Measurements from ENCODE around the gene DIDO1.
"Not testable (repeated sequence)": the region's sequence is repeated elsewhere in the genome, so short reads cannot be mapped to it uniquely, and the experiment has no call there.

Gene DIDO1

GRCh38 chr20:62849431-62849830, 76.9 kb downstream of the DIDO1 start:
- Histone ChIP-seq H3K4me3 (replicated peaks; ENCODE audit: low read depth, low read length) (no peak overlapping the region), H3K36me3 (ENCODE audit: control insufficient read depth, insufficient read depth, low read length) (no peaks in the 10 kb centered on the region; the same call in none of the 2 replicates), H3K27me3 (replicated peaks; ENCODE audit: control insufficient read depth, insufficient read depth, low read length) (no peaks in the 10 kb centered on the region)
- no peak for DNase-seq (ENCODE audit: extremely low read depth, insufficient read length)
- TF ChIP-seq CTCF (IDR thresholded peaks at IDR 0.05; ENCODE audit: insufficient read depth, low read length, poor library complexity, severe bottlenecking), result no peak

GRCh38 chr20:62848917-62849316, 77.4 kb downstream of the DIDO1 start:
- H3K27me3 ChIP-seq (replicated peaks; ENCODE audit: control insufficient read depth, insufficient read depth, low read length); H3K4me3 ChIP-seq (replicated peaks; ENCODE audit: low read depth, low read length); DNase-seq (ENCODE audit: extremely low read depth, insufficient read length); H3K36me3 ChIP-seq (ENCODE audit: control insufficient read depth, insufficient read depth, low read length): not testable (repeated sequence)

- no peaks in the 10 kb centered on the region for H3K27me3 ChIP-seq (replicated peaks; ENCODE audit: control insufficient read depth, insufficient read depth, low read length)
- no peak for DNase-seq (ENCODE audit: extremely low read depth, insufficient read length)
- no peak overlapping the region for H3K4me3 ChIP-seq (replicated peaks; ENCODE audit: low read depth, low read length)
- no peaks in the 10 kb centered on the region for H3K36me3 ChIP-seq (ENCODE audit: control insufficient read depth, insufficient read depth, low read length)
- no peak for TF ChIP-seq CTCF (IDR thresholded peaks at IDR 0.05; ENCODE audit: insufficient read depth, low read length, poor library complexity, severe bottlenecking)
Measured at GRCh38 chr20:62846166-62846890, 80.0 kb downstream of the DIDO1 start.

- DNase-seq (ENCODE audit: extremely low read depth, insufficient read length), result no peak
- H3K36me3 ChIP-seq (ENCODE audit: control insufficient read depth, insufficient read depth, low read length), result no peaks in the 10 kb centered on the region
- TF ChIP-seq CTCF (IDR thresholded peaks at IDR 0.05; ENCODE audit: insufficient read depth, low read length, poor library complexity, severe bottlenecking), result no peak
- no peak overlapping the region for H3K4me3 ChIP-seq (replicated peaks; ENCODE audit: low read depth, low read length)
- no peaks in the 10 kb centered on the region for H3K27me3 ChIP-seq (replicated peaks; ENCODE audit: control insufficient read depth, insufficient read depth, low read length)
Measured at GRCh38 chr20:62845416-62846160, 80.7 kb downstream of the DIDO1 start.

- Histone ChIP-seq H3K27me3 (replicated peaks; ENCODE audit: control insufficient read depth, insufficient read depth, low read length) (no peaks in the 10 kb centered on the region), H3K4me3 (replicated peaks; ENCODE audit: low read depth, low read length) (no peak overlapping the region), H3K36me3 (ENCODE audit: control insufficient read depth, insufficient read depth, low read length) (no peaks in the 10 kb centered on the region)
- DNase-seq (ENCODE audit: extremely low read depth, insufficient read length), result no peak
- no peak for TF ChIP-seq CTCF (IDR thresholded peaks at IDR 0.05; ENCODE audit: insufficient read depth, low read length, poor library complexity, severe bottlenecking)
Measured at GRCh38 chr20:62844182-62844581, 82.1 kb downstream of the DIDO1 start.

GRCh38 chr20:62843656-62844055, 82.6 kb downstream of the DIDO1 start:
- DNase-seq (ENCODE audit: extremely low read depth, insufficient read length), result no peak
- H3K27me3 ChIP-seq (replicated peaks; ENCODE audit: control insufficient read depth, insufficient read depth, low read length), result no peaks in the 10 kb centered on the region
- no peak overlapping the region for H3K4me3 ChIP-seq (replicated peaks; ENCODE audit: low read depth, low read length)
- no peak for TF ChIP-seq CTCF (IDR thresholded peaks at IDR 0.05; ENCODE audit: insufficient read depth, low read length, poor library complexity, severe bottlenecking)
- no peaks in the 10 kb centered on the region for H3K36me3 ChIP-seq (ENCODE audit: control insufficient read depth, insufficient read depth, low read length)

Data from GM06990 (cell line).